GM19351 (cell line): Measurements from ENCODE around the gene PPP1R12C.
"Not testable (repeated sequence)": the region's sequence is repeated elsewhere in the genome, so short reads cannot be mapped to it uniquely, and the experiment has no call there.

Source experiments
- ATAC-seq: cut with Tn5 transposase; IDR thresholded peaks from one replicate; pipeline ENCODE4 v1.9.1; 2021; ENCODE audit warnings: mild to moderate bottlenecking, moderate library complexity; ENCODE audit not compliant: unreplicated experiment

PPP1R12C gene

DNA sequence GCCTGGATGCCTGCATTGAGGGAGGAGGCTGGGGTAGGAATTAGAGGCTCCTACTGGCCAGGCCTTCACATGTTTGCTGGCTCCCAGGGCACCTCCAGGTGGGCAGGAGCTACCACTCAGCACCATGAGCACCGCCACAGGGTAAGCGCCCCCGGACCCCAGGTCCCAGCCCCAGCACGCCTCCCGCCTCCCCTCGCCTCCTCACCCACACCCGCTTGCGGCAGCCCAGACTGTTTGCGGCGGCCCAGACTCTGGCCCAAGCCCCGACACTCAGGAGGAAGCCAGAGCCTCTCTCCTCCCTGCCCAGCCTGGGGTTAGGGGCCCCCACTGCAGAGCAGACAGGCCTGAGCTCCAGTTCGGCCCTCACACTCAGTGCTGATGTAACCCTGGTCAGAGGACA lies 41.1 kb downstream of the PPP1R12C start:
- ATAC-seq, result no peak

DNA sequence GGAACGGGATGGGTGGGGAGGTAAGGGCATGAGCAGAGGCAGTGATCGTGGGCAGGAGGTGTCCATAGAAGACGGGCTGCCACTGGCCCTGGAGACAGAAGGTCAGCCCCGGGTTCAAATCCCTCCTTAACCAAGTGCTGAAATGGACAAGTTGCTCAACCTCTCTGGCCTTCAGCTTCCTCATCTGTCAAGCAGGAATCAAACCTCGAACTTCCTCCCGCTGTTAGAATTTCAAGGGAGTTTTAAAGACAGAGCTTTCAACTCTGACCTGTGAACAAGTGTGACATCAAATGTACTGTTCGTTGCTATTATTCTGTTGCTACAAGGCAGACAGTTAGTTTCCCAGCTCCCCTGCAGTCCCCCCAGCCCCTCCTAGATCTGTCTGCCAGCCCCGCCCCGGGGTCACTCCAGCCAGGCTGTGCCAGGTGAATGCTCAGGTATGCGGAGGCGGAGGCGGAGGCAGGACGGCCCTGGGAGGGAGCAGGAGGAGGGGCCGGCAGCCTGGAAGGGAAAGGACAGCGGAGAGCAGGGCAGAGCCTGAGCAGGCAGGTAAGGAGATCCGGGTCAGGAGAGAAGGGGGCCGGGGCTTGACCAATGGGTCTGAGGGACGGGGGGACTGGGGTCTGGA lies 42.0 kb downstream of the PPP1R12C start, which contains the start of gene EPS8L1:
Gene EPS8L1, plus strand, starts transcription at position 499 of the 628 bp plus-strand sequence. CDS start 576 bp downstream, outside the sequence.
- no peak for ATAC-seq

DNA sequence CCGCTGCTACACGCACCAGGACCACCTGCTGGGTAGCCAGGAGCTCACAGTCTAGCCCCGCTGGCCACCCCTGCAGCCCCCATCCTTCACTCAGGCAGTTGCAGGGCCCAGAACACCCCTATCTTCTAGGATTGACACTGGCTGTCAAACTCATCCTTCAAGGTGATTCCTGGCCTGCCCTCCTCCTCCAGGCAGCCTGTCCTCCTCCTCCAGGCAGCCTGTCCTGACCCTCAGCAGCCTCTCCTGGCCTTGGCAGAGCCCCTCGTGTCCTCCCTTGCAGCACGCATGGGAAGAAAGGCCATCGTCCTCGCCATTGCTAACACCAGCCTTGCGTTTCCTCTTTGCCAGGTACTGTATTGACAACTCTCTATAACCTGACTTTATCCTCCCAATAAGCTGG lies 45.5 kb downstream of the PPP1R12C start:
- ATAC-seq, result no peak

DNA sequence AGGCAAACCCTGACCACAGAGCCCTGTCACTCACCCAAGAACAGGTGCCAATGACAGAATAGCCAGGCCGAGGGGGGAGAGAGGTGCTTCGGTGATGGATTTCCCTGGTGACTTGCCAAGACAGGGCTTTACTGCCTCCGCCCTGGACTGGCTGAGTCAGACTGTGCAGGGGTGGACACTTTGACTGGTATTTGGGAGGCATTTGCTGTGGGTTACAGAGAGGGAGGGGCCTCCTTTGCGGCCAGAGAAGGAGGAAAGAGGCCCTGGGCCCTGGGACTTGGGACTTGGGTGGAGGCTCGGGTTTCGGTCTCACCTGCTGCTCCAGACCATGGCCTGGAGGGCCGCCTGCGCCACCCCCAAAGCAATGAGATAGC lies 46.3 kb downstream of the PPP1R12C start:
- ATAC-seq, result no peak

DNA sequence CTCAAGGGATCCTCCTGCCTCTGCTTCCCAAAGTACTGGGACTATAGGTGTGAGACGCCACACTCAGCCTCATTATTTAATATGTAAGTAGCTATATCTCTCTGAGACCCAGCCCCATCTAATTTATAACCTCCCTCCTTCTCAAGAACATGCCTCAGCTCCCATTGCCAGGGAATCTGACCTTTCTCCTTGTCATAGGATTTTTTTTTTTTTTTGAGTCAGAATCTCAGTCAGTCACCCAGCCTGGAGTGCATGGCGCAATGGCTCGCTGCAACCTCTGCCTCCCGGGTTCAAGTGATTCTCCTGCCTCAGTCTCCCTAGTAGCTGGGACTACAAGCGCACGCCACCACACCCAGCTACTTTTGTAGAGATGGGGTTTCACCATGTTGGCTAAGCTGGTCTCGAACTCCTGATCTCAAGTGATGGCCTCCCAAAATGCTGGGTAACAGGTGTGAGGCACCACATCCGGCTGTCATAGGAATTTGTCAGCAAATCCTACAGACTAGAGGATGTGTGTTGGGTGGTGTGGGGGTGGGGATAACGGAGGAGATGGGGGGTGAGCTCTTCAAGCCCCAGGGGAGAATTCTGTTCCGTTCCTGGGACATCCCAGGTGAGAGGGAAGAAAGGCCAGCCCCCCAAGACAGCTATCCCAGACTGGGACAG lies 46.8 kb downstream of the PPP1R12C start:
- no peak for ATAC-seq

DNA sequence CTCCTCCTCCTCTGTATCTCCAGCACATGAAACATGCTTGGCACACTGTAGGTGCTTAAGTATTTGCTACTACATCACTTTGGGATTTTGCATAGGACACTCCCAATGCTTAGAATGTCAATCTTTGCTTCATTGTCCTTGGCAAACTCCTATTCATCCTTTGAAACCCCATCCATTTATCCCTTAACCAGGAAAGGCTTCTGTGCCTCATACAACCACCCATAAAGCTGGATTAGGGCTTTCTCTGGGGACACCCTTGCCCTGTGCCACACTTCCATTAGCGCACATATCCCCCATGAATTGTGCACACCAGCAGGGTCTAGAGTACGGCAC lies 47.6 kb downstream of the PPP1R12C start:
- no peak for ATAC-seq

DNA sequence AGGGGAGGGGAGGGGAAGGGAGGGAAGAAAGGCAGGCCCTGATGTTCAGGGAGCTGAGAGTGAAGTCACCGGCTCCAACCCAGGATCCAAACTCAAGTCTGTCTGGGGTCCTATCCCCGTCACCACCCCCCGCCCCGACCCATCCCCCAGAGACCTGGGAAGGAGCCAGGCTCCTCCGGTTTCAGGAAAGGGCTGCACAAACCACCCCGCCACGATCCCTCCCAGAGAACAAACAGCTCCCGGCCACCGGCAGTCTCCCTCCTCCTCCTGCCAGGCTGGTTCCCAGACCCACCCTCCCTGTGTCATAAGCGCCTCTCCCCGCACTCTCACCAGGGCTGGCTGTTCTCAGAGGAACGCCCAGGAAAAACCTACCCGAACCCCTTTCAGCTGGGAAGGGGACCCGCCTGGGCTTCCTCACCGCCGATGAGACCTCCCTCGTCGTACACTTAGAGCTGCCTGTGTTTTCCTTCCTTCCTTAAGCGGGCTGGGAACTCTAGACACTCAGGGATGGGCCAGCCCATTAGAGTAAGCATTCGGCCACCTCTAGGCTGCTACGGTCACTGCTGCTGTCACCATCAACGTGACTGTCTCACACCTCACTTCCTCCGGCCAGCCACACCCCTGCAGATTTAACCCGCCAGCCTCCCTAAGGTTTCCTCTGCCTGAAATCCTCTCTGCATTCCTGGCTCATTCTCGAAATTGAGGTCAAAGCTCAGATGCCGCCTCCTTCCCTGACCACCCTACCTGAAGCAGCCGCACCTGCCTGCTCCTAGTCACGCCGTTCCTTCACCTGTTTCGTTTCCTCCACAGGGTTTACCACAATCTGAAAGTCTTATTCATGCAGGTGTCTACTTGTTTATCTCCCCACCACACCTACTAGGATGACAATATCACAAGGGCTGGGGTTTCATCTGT lies 48.2 kb downstream of the PPP1R12C start:
- no peak for ATAC-seq

DNA sequence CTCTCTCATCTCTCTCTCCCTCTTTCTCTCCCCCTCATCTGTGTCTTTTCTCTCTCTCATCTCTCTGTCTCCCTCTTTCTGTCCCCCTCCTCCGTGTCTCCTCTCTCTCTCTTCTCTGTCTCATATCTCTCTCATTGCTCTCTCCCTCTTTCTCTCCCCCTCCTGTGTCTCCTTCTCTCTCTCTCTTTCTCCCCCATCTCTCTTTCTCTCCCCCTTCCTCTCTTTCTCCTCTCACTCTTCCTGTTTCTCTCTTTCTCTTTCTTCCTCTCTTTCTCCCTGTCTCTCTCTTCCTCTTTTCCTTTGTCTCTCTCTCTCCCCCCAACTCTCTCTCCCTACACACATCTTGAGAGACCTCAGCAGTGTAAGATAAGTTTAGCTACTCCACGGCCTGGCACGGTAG lies 49.6 kb downstream of the PPP1R12C start:
- no peak for ATAC-seq

DNA sequence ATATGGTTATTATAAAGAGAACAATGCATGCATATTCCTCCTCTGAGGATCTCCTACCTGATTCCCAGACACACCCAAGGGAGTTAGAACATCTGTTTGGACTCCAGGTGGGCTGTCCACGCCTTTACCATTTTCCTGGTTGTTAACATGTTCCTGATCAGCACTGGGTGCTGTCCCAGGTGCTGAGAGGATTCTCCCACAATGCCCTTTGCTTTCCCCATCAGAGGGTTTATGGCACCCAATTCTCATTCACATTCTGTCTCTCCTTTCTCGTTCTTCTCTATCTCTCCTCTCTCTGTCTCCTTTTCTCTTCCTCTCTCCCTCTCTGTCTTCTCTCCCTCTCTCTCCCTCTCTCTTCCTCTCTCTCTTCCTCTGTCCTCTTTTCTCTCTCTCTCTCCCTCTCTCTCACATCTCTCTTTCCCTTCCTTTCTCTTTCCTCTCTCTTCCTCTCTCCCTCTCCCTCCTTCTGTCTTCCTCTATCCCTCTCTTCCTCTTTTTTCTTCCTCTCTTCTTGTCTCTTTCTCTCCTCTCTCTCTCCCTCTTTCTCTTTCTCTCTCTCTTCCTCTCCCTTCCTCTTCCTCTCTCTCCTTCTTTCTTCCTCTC lies 51.2 kb downstream of the PPP1R12C start:
- no peak for ATAC-seq

DNA sequence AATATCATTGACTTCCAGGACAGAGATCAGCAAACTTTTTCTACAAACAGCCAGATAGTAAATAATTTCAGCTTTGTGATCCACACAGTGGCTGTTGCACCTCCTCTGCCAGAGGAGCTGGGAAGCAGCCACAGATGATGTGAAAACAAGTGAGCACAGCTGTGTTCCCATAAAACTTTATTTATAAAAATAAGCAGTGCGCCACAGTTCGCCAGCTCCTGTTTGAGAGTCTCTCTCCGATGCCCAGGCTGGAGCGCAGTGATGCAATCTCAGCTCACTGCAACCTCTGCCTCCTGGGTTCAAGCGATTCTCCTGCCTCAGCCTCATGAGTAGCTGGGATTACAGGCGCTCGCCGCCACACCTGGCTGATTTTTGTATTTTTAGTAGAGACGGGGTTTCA lies 51.9 kb downstream of the PPP1R12C start:
- not testable (repeated sequence) for ATAC-seq

DNA sequence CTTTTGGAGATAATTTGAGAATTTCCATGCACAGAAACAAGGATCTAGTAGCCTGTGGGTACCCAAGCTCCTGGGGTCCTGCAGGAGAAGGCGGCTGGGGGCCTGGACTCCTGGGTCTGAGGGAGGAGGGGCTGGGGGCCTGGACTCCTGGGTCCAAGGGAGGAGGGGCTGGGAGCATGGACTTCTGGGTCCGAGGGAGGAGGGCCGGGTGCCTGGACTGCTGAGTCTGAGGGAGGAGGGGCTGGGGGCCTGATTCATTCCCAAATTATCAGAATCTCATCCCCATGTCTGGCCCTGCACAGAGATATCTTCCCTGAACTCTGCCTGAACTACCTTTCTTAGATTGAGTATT lies 54.0 kb downstream of the PPP1R12C start:
- ATAC-seq, result no peak

DNA sequence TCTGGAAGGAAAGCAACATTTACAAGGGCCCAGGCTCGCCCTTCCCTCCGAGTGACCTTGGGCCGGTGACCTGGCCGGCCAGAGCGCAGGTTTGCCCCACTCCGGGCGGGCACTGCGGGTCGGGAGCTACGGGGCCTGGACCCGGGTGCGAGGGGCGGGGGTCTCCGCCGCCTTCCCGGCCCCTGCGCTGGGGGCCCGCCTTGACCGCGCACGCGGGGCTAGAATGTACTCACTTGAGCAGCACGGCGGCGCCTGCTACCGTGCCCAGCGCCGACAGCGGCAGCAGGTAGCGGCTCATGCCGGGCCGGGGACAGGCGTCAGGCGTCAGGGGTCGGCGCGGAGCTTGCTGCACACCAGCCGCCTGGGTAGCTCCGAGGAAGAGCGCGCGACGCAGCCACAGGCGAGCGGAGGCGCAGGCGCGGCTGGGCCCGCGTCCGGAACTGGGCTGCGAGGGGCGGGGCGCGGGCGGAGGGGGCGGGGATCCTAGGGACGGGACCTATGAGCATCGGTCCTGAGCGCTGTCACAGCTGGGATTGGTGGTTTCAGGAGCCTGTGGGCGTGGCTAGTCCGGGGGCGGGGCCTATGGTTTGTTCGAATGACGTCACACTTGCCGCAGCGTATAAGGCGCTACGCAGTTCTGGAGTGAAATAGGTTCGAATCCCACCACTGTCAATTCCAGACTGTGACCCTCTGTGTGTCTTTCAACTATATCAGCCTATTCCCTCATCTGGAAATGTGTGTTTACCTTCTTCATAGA lies 54.5 kb downstream of the PPP1R12C start, which contains the start of gene RDH13:
Gene RDH13, minus strand, starts transcription at position 414 of the 757 bp plus-strand sequence. Its CDS starts 116 bp downstream, at position 298.
- peak; percentile 91 for ATAC-seq

DNA sequence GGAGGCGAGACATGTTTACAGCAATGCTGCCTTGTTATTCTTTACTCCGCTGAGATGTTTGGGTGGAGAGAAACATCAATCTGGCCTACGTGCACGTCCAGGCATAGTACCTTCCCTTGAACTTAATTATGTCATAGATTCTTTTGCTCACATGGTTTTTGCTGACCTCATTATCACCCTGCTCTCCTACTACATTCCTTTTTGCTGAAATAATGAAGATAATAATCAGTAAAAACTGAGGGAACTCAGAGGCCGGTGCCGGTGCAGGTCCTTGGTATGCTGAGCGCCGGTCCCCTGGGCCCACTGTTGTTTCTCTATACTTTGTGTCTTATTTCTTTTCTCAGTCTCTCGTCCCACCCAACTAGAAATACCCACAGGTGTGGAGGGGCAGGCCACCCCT lies 57.1 kb downstream of the PPP1R12C start:
- not testable (repeated sequence) for ATAC-seq

DNA sequence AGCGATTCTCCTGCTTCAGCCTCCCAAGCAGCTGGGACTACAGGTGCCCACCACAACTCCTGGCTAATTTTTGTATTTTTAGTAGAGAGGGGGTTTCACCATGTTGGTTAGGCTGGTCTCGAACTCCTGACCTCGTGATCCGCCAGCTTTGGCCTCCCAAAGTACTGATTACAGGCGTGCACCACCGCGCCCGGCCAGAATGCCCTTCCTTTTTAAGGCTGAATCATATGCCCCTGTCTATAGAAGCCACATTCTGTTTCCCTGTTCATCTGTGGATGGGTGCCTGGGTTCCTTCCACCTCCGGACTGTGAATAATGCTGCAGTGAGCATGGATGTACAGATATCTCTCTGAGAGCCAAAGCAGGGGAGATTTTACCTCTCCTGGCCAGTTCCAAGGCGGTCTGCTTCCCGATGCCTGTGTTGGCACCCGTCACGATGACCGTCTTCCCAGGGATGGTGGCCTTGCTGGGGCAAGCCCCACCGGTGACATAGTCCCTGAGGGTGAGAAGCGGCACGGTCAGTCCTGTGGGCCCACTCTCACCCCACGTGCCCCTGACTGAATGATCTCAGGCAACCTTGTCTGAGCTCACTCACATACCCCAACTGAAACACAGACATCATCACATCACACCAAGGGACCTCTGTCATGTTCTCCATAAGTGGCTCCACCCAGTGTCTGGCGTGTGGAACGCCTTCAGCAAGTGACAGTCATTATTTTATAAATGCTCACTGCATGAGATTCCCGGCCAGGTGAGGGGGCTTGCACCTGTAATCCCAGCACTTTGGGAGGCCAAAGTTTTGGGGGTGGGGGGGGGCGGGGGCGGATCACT lies 58.4 kb downstream of the PPP1R12C start:
- ATAC-seq, result no peak

DNA sequence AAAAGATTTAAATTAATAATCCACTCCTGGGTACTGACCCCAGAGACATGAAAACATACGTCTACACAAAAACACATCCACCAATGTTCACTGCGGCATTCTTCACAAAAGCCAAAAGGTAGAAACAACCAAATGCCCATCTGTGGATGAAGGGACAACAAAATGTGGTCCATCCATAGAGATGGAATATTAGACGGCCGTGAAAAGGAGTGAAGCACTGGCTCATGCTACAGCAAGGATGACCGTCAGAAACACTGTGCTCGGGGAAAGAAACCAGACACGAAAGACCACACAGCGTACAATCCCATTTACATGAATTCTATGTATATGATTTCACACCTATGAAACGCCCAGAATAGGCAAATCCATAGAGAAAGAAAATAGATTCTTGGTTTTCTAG lies 60.6 kb downstream of the PPP1R12C start:
- no peak for ATAC-seq

DNA sequence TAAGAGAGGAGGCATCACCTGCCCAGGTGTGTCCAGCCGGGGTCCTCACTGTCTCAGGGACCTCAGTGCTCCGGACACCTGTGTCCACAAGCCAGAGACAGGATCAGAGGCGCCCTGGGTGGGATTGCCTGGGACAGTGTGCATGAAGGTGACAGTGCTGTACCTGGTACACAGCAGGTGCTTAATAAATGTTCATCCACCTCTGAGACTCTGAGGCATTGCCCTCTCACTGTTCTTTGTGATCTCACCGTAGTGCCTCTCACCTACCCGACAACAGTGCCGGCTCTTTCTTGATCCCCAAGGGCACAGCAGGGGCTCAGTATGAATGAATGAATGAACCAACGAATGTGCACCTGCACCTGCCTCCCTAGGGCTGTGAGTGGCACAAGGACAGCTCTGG lies 63.7 kb downstream of the PPP1R12C start:
- no peak for ATAC-seq

DNA sequence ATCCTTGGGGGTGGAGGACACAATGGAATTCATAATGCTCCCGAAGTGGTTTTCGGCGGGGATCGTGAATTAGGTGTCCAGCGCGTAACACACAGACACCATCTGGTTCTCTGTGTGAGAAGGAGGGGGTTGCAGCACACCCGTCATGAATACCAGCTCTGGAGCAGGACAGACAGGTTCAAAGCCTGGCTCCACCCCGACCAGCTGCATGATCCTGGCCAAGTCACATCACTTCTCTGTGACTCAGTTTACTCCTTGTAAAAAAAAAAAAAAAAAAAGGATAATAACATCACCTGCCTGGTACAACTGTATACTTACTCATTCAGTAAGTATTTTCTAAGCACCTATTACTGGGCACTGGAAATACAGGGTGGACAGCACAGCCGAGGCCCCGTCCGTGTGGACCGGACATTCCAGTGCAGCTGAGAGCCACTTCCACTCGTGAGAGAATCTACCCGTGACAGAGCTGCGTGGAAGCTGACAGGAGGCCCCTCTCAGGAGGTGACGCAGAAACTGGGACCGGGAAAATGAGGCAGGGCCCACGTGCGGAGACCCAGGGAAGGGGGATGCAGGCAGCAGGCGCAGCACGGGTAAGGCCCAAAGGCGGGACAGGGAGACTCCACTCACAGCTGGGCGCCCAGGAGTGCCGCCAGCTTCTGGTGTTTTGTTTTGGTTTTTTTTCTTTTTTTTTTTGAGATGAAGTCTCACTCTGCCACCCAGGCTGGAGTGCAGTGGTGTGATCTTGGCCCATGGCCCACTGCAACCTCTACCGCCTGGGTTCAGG lies 66.5 kb downstream of the PPP1R12C start:
- ATAC-seq, result no peak

DNA sequence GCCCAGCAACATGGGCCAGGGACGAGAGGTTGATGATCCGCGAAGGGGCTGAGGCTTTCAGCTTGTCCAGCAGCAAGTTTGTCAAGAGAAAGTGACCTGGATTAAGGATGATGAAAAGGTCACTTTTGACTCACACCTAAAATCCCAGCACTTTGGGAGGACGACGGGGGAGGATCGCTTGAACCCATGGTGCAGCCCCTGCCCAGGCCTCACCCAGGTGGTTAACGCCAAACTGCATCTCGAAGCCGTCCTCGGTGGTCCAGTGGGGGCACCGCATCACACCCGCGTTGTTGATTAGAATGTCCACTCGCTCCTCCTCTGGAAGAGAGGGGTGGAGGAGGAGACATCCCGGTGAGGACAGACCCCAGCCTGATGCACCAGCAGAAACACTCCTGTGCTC lies 69.0 kb downstream of the PPP1R12C start:
- ATAC-seq, result no peak

DNA sequence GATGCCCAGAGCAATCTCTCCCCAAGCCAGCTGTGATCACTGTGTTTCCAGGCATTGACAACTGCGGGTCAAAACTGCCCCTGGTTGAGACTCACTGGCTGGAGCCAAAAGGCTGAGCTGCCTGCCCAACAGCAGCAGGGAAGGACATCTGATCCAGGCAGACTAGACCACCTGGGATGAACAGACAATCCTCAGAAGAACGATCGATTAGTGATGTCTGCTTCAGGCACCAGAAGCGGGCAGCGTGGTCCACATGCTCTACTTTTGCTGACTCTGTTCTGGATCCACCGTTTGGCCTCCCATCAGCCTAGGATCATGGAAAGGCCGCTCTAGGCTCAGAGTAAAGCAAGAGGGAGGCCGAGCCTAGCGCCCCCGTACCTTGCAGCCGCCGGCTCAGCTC lies 69.5 kb downstream of the PPP1R12C start:
- no peak for ATAC-seq
